ENCODE measurements around the gene C11orf86.
A peak's percentile ranks its signal among the peaks of the same experiment; 100 is the strongest.
"Not testable (repeated sequence)": the region's sequence is repeated elsewhere in the genome, so short reads cannot be mapped to it uniquely, and the experiment has no call there.

The C11orf86 gene

GRCh38 chr11:66989360-66989759, 14.3 kb downstream of the C11orf86 start:
- not testable (repeated sequence) for DNase-seq (ENCODE audit: low spot score)

DNA sequence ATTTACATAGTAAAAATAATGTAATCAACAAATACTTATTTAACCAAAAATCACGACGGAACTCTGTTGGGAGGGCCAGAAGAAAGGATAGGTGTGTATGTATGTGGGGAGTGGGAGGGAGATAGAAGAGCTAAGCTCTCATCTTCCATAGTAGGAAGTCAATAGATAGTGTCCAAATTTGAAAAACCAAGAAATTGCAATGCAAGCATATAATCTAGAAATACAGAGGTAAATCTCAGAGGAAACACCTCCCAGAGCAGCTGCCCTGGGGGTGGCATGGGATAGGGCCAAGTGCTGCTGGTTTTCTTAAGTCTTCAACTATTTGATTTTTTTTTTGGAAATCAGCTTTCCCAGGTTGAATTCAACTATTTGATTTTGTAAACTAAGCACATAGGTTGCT, 16.9 kb downstream of the C11orf86 start:
- DNase-seq (ENCODE audit: low spot score): no peak

DNA sequence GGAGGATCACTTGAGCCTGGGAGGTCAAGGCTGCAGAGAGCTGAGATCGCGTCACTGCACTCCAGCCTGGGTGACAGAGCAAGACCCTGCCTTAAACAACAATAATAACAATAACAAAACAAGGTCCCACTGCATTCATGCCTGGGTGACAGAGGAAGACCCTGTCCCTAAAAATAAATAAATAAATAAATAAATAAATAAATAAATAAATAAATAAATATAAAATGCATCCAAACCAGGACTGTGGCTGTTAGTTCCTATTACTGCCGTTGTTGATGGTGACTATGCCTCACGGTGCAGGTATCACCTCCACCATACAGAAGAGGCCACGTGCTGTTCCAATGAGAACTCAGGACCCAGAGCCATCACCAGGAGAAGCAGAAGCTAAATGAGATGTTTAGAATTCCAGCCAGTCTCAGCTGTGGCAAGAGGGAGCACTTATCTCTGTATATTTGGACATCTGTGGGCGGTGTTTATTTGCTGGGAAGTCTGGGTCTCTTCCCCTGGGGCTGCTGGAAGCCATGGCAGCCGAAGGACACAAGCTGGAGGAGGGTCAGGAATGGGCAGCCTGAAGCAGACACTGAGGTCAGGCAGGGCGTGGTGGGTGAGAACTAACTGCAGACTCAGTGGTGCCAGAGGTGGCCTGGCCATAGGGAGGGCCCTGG, 21.6 kb downstream of the C11orf86 start:
- no peak for DNase-seq (ENCODE audit: low spot score)

GRCh38 chr11:66999555-66999954, 24.5 kb downstream of the C11orf86 start:
- DNase-seq (ENCODE audit: low spot score): no peak

DNA sequence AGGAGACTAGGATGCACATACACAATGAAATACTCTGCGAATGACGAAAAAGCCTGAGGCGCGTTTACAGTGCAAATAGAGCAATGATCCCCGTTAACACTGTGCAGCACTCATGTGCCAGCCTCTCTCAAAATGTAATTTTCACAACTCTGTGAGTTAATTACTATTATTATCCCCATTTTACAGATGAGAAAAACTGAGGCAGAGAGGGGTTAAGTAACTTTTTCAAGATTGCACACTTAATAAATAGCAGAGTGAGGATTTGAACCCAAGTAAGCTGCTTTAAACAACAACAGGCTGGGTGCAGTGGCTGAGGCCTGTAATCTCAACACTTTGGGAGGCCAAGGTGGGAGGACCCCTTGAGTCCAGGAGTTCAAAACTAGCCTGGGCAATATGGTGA, 26.2 kb downstream of the C11orf86 start:
- DNase-seq (ENCODE audit: low spot score): no peak

DNA sequence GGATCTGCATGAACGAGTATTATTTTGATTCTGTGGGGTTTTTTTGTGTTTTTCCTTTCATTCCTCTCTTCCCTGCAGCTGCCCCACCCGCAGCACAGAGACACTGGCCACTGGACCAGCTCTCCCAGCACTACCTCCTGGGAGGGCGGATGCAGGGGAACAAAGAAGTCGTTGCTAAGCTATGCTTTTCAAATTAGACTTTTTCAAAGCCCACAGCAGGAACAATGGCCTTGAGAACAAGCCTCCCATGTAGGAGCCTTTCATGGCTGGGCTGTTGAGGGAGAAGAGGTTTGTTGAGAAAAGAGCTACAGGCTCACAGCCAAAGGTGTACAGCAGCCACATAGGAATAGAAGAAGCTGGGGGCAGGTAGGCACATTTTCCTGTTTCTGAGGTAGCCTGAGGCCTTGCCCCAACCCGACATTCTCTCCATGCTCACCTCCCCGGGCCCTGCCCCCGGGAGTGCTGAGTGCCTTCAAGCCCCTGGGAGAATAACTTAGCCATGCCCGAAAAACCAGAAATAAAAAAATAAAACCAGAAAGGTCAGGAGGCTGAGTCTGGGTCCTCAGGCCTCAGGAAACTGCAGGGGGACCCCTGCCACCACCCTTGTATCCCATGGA, 27.3 kb downstream of the C11orf86 start:
- DNase-seq (ENCODE audit: low spot score): no peak

DNA sequence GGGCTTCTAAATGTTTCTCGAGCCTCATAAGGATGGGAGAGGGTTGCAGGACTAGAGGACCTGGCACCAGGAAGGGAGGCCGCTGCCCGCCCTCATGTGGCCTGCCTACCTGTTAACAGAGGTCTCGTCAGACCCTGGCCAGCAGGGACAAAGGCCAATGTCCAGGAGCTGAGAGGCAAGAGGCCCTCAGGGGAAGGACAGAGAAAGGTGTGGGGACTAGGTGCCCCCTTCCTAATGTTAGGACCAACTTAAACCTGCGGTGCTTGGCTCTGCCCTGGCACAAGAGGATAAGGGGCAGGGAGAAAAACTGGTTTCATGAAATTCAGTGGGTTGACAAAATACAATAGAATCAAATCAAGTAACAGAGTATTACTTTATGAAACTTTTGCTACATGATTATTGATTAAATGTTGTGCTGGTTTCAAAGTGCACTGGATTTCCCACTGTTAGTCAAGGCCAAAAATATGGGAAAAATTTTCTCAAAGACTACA, 27.9 kb downstream of the C11orf86 start:
- no peak for DNase-seq (ENCODE audit: low spot score)

DNA sequence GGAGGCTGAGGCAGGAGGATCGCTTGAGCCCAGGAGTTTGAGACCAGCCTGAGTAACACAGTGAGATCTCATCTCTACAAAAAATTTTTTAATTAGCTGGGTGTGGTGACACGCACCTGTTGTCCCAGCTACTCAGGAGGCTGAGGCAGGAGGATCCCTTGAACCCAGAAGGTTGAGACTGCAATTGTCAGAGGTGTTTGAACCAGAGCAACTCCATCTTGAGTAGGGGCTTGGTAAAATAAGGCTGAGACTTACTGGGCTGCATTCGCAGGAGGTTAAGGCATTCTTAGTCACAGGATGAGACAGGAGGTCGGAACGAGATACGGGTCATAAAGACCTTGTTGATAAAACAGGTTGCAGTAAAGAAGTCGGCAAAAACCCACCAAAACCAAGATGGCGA, 30.1 kb downstream of the C11orf86 start:
- DNase-seq (ENCODE audit: low spot score): not testable (repeated sequence)

- peak; percentile 55 for DNase-seq (ENCODE audit: low spot score)
These were observed 31.2 kb downstream of the C11orf86 start for GRCh38 chr11:67006029-67006884.

- DNase-seq (ENCODE audit: low spot score): no peak
These were observed 32.0 kb downstream of the C11orf86 start for GRCh38 chr11:67007126-67007525.

DNA sequence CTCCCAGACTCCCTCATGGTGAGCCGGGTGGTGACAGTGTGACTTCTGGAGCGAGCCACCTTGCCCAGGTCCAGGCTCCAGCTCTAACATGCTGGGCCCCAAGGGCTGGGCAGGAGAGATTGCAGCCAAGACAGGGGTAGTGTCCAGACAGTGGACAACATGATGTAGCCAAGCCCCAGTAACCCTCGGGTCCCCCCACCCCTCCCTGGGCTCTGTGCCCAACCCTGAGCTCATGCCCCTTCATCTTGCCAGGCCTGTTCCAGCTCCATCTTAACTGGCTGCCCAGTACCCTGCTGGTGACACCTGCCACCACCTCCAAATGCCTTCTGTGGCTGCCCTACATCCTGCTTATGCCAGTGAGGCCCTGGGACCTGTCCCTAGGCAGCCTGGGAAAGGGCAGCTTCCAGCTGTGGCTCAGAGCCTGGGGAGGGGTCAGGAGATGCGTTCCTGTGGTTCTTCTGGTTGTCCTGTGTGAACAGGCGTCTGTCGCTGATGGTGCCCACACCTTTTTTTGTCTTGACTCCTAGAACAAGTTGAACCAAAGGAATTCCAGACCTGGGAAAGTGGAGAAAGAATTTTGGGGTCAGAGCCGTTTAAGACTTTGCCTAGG, 35.3 kb downstream of the C11orf86 start:
- no peak for DNase-seq (ENCODE audit: low spot score)

GRCh38 chr11:67013511-67014045, 38.5 kb downstream of the C11orf86 start:
- DNase-seq (ENCODE audit: low spot score): no peak

DNA sequence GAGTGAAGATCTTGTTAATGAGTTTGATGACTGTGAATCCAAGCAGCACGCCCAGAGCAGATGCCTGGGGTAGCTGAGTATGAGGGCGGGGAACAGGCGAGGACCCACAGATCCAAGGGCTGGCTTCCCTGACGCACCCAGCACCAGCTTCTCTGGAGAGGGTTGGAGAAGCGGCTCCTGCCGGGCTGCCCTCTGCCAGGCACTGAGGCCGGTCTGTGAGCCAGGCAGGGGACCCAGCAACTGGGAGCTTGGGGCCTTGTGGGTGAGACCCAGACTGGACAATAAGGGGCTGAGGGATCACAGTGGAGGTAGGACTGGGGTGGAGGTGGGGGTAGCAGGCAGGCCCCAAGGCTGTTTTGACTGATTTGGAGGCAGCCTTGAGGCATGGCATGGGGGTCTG, 39.2 kb downstream of the C11orf86 start:
- no peak for DNase-seq (ENCODE audit: low spot score)

GRCh38 chr11:67015048-67015447, 39.9 kb downstream of the C11orf86 start:
- DNase-seq (ENCODE audit: low spot score): no peak

DNA sequence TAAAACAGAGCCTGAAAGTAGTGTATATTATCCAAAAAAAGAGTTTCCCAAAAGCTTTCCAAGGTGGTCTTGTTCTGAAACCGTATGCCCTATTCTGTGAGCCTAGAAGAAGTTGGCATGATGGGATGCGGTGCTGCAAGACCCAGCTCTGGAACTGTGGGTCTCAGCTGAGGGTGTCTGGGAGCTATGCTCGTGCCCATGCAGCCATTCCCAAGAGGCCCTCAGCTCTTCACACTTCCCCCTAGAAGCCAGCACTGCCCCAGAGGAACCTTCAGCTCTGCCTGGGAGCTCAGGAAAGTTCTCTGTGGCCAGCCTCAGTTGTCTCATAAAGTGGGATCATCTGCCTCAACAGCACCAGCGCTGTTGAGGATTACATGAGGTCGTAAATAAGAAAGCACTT, 41.4 kb downstream of the C11orf86 start:
- DNase-seq (ENCODE audit: low spot score): no peak

GRCh38 chr11:67020949-67021348, 45.8 kb downstream of the C11orf86 start:
- no peak for DNase-seq (ENCODE audit: low spot score)

GRCh38 chr11:67022341-67022933, 47.3 kb downstream of the C11orf86 start:
- peak; percentile 49 for DNase-seq (ENCODE audit: low spot score)

GRCh38 chr11:67022961-67023956, 48.2 kb downstream of the C11orf86 start, which contains the start of gene SYT12:
Gene SYT12 (plus strand): TSS chr11:67023134. CDS start chr11:67030145, 7,011 bp downstream.
- DNase-seq (ENCODE audit: low spot score): no peak

- DNase-seq (ENCODE audit: low spot score): no peak
These were observed 48.9 kb downstream of the C11orf86 start for GRCh38 chr11:67023957-67024353.

- DNase-seq (ENCODE audit: low spot score): no peak
These were observed 49.3 kb downstream of the C11orf86 start for GRCh38 chr11:67024410-67024809.
